GM10248 (cell line): ENCODE data around the gene SKIC3.

Experiments used
- CTCF ChIA-PET: fragments of 300-600 bp; sonication (Branson Sonifier 250); formaldehyde crosslinking; extraction: SDS; loops from one replicate; lab custom pipeline; 2021; ENCODE audit warnings: antibody characterized with exemption; lab: Yijun Ruan, JAX
- POLR2A ChIA-PET: fragments of 350-650 bp; sonication (Branson Sonifier 250); formaldehyde crosslinking; extraction: SDS; loops from one replicate; lab custom pipeline; 2020; ENCODE audit warnings: antibody characterized with exemption; lab: Yijun Ruan, JAX
- DNase-seq: peaks from one replicate; pipeline ENCODE4 v3.0.0; 2012; ENCODE audit errors: extremely low spot score
- TF ChIP-seq, protein P1 (sequence below): IDR thresholded peaks from 2 replicates; pipeline ENCODE4 v1.5.1; 2012; ENCODE audit warnings: mild to moderate bottlenecking, low read depth; ENCODE audit errors: extremely low read depth, missing control alignments, control extremely low read depth

SKIC3 gene

DNA sequence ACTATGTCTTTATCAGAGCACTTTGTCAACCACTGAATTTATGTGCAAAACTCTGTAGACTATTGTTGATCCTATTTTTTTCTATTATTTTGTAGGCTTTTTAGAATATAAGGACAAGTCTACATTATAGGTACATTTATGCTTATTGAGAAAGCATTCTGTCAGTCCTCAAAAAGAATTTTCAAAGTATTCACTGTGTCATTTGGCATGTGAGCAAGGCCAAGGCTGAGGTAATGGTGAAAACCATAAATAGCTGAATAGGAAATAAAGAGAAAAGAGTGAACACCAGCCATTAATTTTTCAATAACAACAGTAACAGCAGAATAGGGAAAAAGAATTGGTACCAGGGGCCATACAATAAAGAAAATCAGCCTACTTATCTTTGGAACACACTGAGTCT, 21.0 kb downstream of the SKIC3 start:
- no peak for DNase-seq
- TF ChIP-seq, protein P1, sequence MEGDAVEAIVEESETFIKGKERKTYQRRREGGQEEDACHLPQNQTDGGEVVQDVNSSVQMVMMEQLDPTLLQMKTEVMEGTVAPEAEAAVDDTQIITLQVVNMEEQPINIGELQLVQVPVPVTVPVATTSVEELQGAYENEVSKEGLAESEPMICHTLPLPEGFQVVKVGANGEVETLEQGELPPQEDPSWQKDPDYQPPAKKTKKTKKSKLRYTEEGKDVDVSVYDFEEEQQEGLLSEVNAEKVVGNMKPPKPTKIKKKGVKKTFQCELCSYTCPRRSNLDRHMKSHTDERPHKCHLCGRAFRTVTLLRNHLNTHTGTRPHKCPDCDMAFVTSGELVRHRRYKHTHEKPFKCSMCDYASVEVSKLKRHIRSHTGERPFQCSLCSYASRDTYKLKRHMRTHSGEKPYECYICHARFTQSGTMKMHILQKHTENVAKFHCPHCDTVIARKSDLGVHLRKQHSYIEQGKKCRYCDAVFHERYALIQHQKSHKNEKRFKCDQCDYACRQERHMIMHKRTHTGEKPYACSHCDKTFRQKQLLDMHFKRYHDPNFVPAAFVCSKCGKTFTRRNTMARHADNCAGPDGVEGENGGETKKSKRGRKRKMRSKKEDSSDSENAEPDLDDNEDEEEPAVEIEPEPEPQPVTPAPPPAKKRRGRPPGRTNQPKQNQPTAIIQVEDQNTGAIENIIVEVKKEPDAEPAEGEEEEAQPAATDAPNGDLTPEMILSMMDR, result no peak
- ChIA-PET POLR2A (no interaction called here), CTCF (interaction anchor here (1.1 kb wide), 1 partner anchor 18 kb away, joined by 3 read pairs; no protein-coding TSS in a partner anchor)

DNA sequence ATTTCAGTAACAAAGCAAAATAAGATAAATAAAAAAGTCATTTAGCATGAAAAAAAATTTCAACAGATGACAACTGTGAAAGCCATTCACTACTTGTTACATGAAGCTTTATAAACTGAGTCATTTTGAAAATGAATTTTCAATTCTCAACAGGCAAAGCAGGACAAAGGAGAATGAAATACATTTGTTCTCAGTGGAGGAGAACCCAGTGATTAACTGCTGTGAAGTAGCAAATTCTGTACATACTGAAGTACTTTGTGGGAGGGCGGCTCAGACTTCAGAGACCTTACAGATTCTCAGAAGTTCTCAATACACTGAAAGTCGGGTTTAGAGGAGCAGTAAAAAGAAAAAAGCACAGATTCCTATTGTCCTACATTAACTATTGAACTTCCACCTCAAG, 21.7 kb downstream of the SKIC3 start:
- ChIA-PET POLR2A (no interaction called here), CTCF (interaction anchor here (0.9 to 1.7 kb wide), 2 partner anchors 11 kb away, joined by 3 to 5 read pairs; no protein-coding TSS in a partner anchor)
- TF ChIP-seq, protein P1, result no peak
- no peak for DNase-seq

- ChIA-PET CTCF (interaction anchor here (0.9 to 1.7 kb wide), 4 partner anchors 11 to 15 kb away, joined by 3 to 5 read pairs (median 4); no protein-coding TSS in a partner anchor), POLR2A (no interaction called here)
- DNase-seq, result no peak
- TF ChIP-seq, protein P1, result no peak
These were observed 22.4 kb downstream of the SKIC3 start for GRCh38 chr5:95532415-95532814.

DNA sequence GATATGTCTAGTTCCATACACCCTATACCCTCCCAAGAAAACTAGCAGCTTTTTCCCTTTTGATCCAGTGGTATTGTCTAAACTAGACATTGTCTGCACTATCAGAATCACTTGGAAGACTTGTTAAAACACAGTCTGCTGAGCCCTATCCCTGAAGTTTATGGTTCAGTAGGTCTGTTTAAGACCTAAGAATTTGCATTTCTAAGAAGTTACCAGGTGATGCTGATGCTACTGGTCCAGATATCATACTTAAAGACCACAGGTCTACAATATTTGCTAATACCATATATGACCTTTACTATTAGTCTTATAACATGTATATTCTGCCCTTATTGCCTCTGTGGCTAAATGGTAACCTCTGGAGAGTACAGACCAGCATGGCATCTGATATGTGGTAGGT, 23.3 kb downstream of the SKIC3 start:
- DNase-seq, result no peak
- ChIA-PET POLR2A (no interaction called here), CTCF (interaction anchor here (1.0 to 1.7 kb wide), 3 partner anchors 10 to 13 kb away, joined by 3 to 5 read pairs (median 5); no protein-coding TSS in a partner anchor)
- TF ChIP-seq, protein P1, result no peak

DNA sequence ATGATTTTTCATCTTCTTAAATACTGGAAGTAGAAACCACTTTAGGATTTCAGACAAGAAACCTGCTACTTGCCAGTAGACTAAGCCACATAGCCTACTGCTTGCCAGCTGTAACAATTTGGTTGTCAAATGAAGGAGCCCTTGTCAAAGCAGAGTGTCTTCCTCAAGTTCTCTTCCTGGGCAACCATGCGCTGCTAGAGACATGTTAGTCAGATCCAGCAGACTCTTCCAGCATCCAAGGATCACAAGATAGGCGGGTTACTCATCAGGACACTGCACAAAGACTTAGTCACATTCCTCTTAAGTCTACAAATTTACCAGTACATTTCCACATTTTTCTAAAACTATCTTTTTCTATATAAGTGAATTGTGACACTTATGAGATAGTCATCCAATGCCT, 24.4 kb downstream of the SKIC3 start:
- no peak for DNase-seq

GRCh38 chr5:95528565-95528964, 26.2 kb downstream of the SKIC3 start:
- POLR2A ChIA-PET, result no interaction called here
- DNase-seq, result no peak
- TF ChIP-seq, protein P1, result no peak
- CTCF ChIA-PET, result interaction anchor here (1.6 to 2.0 kb wide), 2 partner anchors 12 to 15 kb away, joined by 4 to 5 read pairs; no protein-coding TSS in a partner anchor

More for the DNA sequence above, 24.4 kb downstream of the SKIC3 start:
- ChIA-PET CTCF (interaction anchor here (1.3 kb wide), 1 partner anchor 12 kb away, joined by 3 read pairs; no protein-coding TSS in a partner anchor), POLR2A (no interaction called here)
- TF ChIP-seq, protein P1, result no peak
